Middle frontal gyrus (tissue), 1 donor: ENCODE data around the gene RAB14.
A peak's percentile ranks its signal among the peaks of the same experiment; 100 is the strongest.

Experiments used
- DNase-seq: peaks from one replicate; pipeline ENCODE4 v3.0.0-alpha.2; 2015; ENCODE audit warnings: low spot score; ENCODE audit errors: extremely low spot score

The RAB14 gene

GRCh38 chr9:121201738-121202533 is at the start of gene RAB14:
RAB14 (minus strand) TSS chr9:121201869; CDS start chr9:121193412, 8,457 bp downstream.
- DNase-seq = peak; percentile 99

- no peak for DNase-seq
Observed at GRCh38 chr9:121249563-121249962, 47.9 kb upstream of the RAB14 start.

GRCh38 chr9:121246821-121247561 is 45.3 kb upstream of the RAB14 start:
- no peak for DNase-seq

- no peak for DNase-seq
Observed at GRCh38 chr9:121242959-121243346, 41.3 kb upstream of the RAB14 start.

GRCh38 chr9:121242219-121242958 is 40.7 kb upstream of the RAB14 start:
- DNase-seq = no peak

- no peak for DNase-seq
Observed at GRCh38 chr9:121240472-121241135, 38.9 kb upstream of the RAB14 start.

- DNase-seq = no peak
Observed at GRCh38 chr9:121239851-121240250, 38.2 kb upstream of the RAB14 start.

- no peak for DNase-seq
Observed at GRCh38 chr9:121239071-121239470, 37.4 kb upstream of the RAB14 start.

GRCh38 chr9:121237916-121238315 is 36.2 kb upstream of the RAB14 start:
- no peak for DNase-seq

GRCh38 chr9:121235512-121235911 is 33.8 kb upstream of the RAB14 start:
- no peak for DNase-seq

- DNase-seq = no peak
Observed at GRCh38 chr9:121234832-121235161, 33.1 kb upstream of the RAB14 start.

GRCh38 chr9:121233906-121234831 is 32.5 kb upstream of the RAB14 start:
- DNase-seq = no peak

GRCh38 chr9:121232251-121232650 is 30.6 kb upstream of the RAB14 start:
- DNase-seq = no peak

GRCh38 chr9:121230256-121230655 is 28.6 kb upstream of the RAB14 start:
- no peak for DNase-seq

- no peak for DNase-seq
Observed at GRCh38 chr9:121227862-121228261, 26.2 kb upstream of the RAB14 start.

- DNase-seq = no peak
Observed at GRCh38 chr9:121226175-121226574, 24.5 kb upstream of the RAB14 start.

- no peak for DNase-seq
Observed at GRCh38 chr9:121225240-121225639, 23.6 kb upstream of the RAB14 start.

GRCh38 chr9:121222524-121223171 is 21.0 kb upstream of the RAB14 start:
- no peak for DNase-seq

GRCh38 chr9:121221664-121222055 is 20.0 kb upstream of the RAB14 start:
- DNase-seq = no peak
